ENCODE measurements around the gene SLC39A9. TPM values are rescaled to one million over a fixed set of nuclear protein-coding genes. Genes with fewer than 3 reads are reported as not detected.
A peak's percentile ranks its signal among the peaks of the same experiment; 100 is the strongest.
"Not testable (repeated sequence)": the region's sequence is repeated elsewhere in the genome, so short reads cannot be mapped to it uniquely, and the experiment has no call there.

The SLC39A9 gene
- total RNA-seq, 2 donors from 2014 or later, result 43.9 to 61.1 TPM

GRCh38 chr14:69464829-69465228 is 66.3 kb downstream of the SLC39A9 start:
- no peak for ATAC-seq (replicated peaks)
- Mint-ChIP-seq H3K36me3 (ENCODE audit: low read depth) (peaks cover 23% of the 10 kb centered on the region), H3K9me3 (no peaks in the 10 kb centered on the region), H3K27ac (no peak overlapping the region), H3K4me3 (no peak overlapping the region), H3K4me1 (no peaks in the 10 kb centered on the region), H3K27me3 (no peaks in the 10 kb centered on the region)

GRCh38 chr14:69468949-69469348 is 70.5 kb downstream of the SLC39A9 start:
- H3K27me3 Mint-ChIP-seq, result no peaks in the 10 kb centered on the region
- no peak for ATAC-seq (replicated peaks)
- no peaks in the 10 kb centered on the region for H3K4me1 Mint-ChIP-seq
- no peaks in the 10 kb centered on the region for H3K36me3 Mint-ChIP-seq (ENCODE audit: low read depth)
- H3K9me3 Mint-ChIP-seq, result no peaks in the 10 kb centered on the region
- H3K27ac Mint-ChIP-seq, result no peak overlapping the region
- no peak overlapping the region for H3K4me3 Mint-ChIP-seq

GRCh38 chr14:69471436-69471835 is 72.9 kb downstream of the SLC39A9 start:
- no peaks in the 10 kb centered on the region for H3K36me3 Mint-ChIP-seq (ENCODE audit: low read depth)
- H3K4me1 Mint-ChIP-seq, result no peaks in the 10 kb centered on the region
- no peaks in the 10 kb centered on the region for H3K9me3 Mint-ChIP-seq
- H3K27me3 Mint-ChIP-seq, result no peaks in the 10 kb centered on the region
- H3K4me3 Mint-ChIP-seq, result no peak overlapping the region
- no peak overlapping the region for H3K27ac Mint-ChIP-seq
- ATAC-seq (replicated peaks), result no peak

GRCh38 chr14:69471916-69472315 is 73.4 kb downstream of the SLC39A9 start:
- H3K4me3 Mint-ChIP-seq, result no peak overlapping the region
- H3K36me3 Mint-ChIP-seq (ENCODE audit: low read depth), result no peaks in the 10 kb centered on the region
- H3K27me3 Mint-ChIP-seq, result no peaks in the 10 kb centered on the region
- no peaks in the 10 kb centered on the region for H3K4me1 Mint-ChIP-seq
- no peak overlapping the region for H3K27ac Mint-ChIP-seq
- no peaks in the 10 kb centered on the region for H3K9me3 Mint-ChIP-seq
- ATAC-seq (replicated peaks), result peak; percentile 91

GRCh38 chr14:69473260-69473659 is 74.8 kb downstream of the SLC39A9 start:
- ATAC-seq (replicated peaks), result no peak
- H3K27ac Mint-ChIP-seq, result no peak overlapping the region
- H3K9me3 Mint-ChIP-seq, result no peaks in the 10 kb centered on the region
- H3K27me3 Mint-ChIP-seq, result no peaks in the 10 kb centered on the region
- no peaks in the 10 kb centered on the region for H3K4me1 Mint-ChIP-seq
- H3K36me3 Mint-ChIP-seq (ENCODE audit: low read depth), result no peaks in the 10 kb centered on the region
- no peak overlapping the region for H3K4me3 Mint-ChIP-seq

DNA sequence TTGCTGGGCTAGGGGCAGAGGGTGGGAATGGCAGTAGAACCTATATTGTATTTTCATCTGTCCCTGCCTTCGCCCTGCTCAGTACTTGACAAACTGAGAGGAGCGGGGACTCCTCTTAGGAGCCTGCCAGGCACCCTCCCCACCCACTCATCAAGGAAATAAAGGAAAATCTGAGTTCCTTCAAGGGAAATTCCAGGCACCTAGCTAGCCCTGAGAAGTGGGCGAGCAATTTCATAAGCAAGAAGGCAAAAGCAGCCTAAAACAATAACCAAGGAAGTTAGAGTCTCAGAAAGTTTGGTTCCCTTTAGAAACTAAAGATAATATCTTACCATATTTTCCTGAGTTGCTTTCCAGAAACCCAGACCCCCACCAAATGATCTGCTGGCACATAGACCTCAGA is 75.5 kb downstream of the SLC39A9 start:
- Mint-ChIP-seq H3K4me3 (no peak overlapping the region), H3K27me3 (no peaks in the 10 kb centered on the region), H3K27ac (no peak overlapping the region), H3K9me3 (no peaks in the 10 kb centered on the region), H3K36me3 (ENCODE audit: low read depth) (no peaks in the 10 kb centered on the region), H3K4me1 (no peaks in the 10 kb centered on the region)
- ATAC-seq (replicated peaks), result no peak

DNA sequence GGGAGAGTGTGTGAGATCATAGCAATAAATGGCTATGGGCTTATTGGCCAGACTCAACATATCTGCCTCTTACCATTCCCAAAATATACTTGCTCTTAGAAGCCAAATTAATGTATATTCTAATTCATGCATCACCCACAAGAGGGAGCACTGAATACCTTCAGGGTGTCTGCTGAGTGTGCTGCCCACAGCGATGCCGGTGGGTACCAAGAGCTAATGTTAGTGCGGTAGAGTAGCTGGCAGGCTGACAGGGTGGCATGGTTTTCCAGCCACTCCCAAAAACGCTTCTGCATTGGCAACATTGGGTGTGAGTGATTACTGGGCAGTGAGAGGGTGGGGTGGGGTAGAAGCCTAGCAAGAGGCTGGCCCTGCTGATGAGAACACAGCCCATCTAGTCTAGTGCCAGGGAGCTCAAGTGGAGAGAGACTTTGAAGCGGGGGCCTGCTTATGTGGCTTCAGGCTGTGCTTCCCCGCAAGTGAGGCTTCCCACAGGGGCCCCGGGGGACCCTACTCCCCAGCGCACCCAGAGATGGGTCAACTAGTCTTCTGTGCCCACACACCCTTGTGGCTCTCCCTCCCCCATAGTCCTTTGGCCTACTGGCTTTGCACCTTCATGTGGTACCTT is 76.8 kb downstream of the SLC39A9 start:
- Mint-ChIP-seq H3K27ac (no peak overlapping the region), H3K4me1 (no peaks in the 10 kb centered on the region), H3K27me3 (no peaks in the 10 kb centered on the region), H3K9me3 (no peaks in the 10 kb centered on the region), H3K4me3 (no peak overlapping the region), H3K36me3 (ENCODE audit: low read depth) (no peaks in the 10 kb centered on the region)
- ATAC-seq (replicated peaks), result peak; percentile 30

GRCh38 chr14:69476824-69477450 is 78.4 kb downstream of the SLC39A9 start:
- not testable (repeated sequence) for H3K27ac Mint-ChIP-seq; H3K4me1 Mint-ChIP-seq; H3K9me3 Mint-ChIP-seq; H3K27me3 Mint-ChIP-seq; H3K4me3 Mint-ChIP-seq; ATAC-seq (replicated peaks); H3K36me3 Mint-ChIP-seq (ENCODE audit: low read depth)

DNA sequence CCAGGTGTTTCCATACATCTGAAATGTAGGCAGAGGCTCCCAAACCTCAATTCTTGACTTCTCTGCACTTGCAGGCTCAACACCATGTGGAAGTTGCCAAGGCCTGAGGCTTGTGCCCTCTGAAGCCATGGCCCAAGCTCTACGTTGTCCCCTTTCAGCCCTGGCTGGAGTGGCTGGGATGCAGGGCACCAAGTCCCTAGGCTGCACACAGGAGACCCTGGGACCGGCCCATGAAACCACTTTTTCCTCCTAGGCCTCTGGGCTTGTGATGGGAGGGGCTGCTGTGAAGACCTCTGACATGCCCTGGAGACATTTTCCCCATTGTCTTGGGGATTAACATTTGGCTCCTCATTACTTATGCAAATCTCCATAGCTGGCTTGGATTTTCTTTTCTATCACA is 79.6 kb downstream of the SLC39A9 start:
- not testable (repeated sequence) for ATAC-seq (replicated peaks); H3K4me3 Mint-ChIP-seq

DNA sequence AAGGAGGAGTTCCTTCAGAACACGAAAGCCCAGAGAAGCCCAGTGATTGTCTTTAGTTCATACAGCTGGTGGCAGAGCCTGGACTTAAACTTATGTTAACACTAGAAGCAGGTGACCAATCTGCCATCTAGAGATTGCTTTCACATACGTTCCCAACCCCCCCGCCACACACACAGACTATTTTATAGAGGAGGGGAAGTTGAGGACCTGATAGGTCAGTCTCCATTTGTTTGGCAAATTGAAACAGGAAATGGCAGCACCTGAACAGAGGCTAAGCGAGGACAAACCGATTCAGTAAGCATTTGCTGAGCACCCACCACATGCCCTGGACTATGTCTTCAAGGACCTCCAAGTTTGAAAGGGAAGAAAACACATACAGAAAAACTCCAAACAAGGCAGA is 81.2 kb downstream of the SLC39A9 start:
- H3K36me3 Mint-ChIP-seq (ENCODE audit: low read depth), result no peaks in the 10 kb centered on the region
- H3K27ac Mint-ChIP-seq, result no peak overlapping the region
- H3K4me1 Mint-ChIP-seq, result no peaks in the 10 kb centered on the region
- H3K9me3 Mint-ChIP-seq, result no peaks in the 10 kb centered on the region
- H3K27me3 Mint-ChIP-seq, result peaks cover 7% of the 10 kb centered on the region
- no peak for ATAC-seq (replicated peaks)
- no peak overlapping the region for H3K4me3 Mint-ChIP-seq

More for the DNA sequence above, 79.6 kb downstream of the SLC39A9 start:
- not testable (repeated sequence) for H3K4me1 Mint-ChIP-seq; H3K27me3 Mint-ChIP-seq; H3K9me3 Mint-ChIP-seq; H3K27ac Mint-ChIP-seq; H3K36me3 Mint-ChIP-seq (ENCODE audit: low read depth)

DNA sequence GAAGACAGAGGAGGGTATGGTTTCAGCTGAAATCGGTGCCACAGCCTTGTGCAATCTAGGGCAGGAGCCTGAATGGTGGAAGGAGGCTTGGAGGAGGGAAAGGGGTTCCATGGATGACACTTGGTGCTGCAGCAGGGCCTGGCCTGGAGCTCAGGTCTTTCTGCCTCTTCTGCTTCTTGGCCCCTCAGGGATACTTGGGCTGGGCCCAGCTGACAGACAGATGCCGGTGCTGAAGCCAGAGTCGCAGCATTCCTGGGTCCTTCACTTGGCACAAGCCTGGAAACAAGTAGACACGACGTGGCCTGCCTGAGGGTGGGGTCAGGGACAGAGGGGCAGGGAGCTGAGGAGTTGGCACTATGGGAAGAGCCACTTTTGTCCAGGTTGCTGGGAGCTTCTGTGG is 81.6 kb downstream of the SLC39A9 start:
- Mint-ChIP-seq H3K36me3 (ENCODE audit: low read depth) (no peaks in the 10 kb centered on the region), H3K27me3 (peaks cover 7% of the 10 kb centered on the region), H3K9me3 (no peaks in the 10 kb centered on the region), H3K4me3 (no peak overlapping the region), H3K4me1 (no peaks in the 10 kb centered on the region), H3K27ac (no peak overlapping the region)
- ATAC-seq (replicated peaks), result no peak

DNA sequence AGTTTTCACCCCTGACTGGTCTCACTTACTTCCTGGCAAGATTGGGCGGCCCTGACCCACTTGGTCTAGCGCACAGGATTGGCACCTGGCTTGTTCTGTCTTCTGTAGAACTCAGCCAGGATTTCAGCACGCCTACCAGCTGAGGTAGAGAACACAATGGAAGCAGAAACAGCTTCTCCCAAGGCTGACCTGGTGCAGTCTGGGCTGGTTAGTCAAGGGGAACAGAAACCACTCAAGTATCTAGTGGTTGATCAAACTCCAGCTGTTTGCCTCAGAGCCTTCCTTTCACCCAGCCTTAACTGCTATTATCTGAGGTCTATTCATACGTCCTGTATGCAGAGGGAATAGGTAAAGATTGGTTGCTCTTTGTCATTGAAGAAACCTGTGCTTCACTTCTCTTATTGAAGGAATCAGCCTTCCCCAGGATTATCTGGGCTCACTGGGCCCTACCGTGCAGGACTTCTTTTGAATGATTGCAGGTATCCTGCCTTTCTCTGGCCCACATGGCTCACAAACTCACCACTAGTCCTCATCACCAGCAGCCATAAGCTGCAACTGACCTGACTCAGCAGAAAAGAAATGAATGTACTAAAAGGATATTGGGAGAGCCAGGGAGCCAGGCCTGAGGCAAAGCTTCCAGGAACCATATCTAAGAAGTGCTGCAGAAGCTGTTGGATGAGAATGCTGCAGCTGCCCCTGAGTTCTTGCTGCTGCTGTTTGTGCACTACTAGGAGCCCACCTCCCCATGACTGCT is 83.5 kb downstream of the SLC39A9 start:
- Mint-ChIP-seq H3K36me3 (ENCODE audit: low read depth) (no peaks in the 10 kb centered on the region), H3K27ac (no peak overlapping the region), H3K4me3 (no peak overlapping the region), H3K27me3 (peaks cover 19% of the 10 kb centered on the region), H3K4me1 (no peaks in the 10 kb centered on the region), H3K9me3 (no peaks in the 10 kb centered on the region)
- no peak for ATAC-seq (replicated peaks)

DNA sequence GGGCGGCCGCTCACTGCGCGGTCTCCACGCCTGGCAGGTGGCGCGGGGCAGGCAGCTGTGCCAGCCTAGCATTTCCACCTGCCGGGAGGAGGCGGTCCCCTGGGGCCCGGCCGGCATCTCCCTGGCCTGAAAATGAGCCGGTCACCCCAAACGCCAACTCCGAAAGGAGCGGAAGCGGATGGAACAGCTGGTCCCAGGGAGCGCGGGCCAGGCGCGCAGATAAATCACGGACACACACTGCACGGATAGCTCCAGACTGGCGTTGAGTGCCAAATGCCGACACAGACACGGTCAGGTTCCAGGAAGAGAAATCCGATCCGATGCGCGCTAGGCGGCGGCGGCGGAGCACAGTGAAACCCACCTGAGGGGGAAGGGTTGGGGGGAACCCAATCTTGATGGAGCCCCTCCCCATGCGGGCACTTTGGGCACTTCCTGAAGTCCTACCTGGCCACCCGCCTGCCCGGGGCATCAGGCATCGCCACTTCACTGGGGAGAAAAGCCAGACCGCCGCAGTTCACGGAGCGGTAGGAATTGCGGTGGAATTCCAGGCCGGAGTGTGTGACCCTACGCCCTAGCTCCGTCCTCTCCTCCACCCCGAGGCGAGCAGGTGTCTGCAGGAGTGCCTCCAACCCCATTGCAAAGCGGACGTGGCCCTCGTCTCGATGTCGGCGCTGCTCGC is 85.4 kb downstream of the SLC39A9 start:
- peaks cover 19% of the 10 kb centered on the region for H3K27me3 Mint-ChIP-seq
- no peak overlapping the region for H3K27ac Mint-ChIP-seq
- no peaks in the 10 kb centered on the region for H3K4me1 Mint-ChIP-seq
- ATAC-seq (replicated peaks), result no peak
- no peaks in the 10 kb centered on the region for H3K36me3 Mint-ChIP-seq (ENCODE audit: low read depth)
- no peak overlapping the region for H3K4me3 Mint-ChIP-seq
- no peaks in the 10 kb centered on the region for H3K9me3 Mint-ChIP-seq

- no peaks in the 10 kb centered on the region for H3K4me1 Mint-ChIP-seq
- H3K27ac Mint-ChIP-seq, result no peak within 1 kb of the TSS
- H3K27me3 Mint-ChIP-seq, result peaks cover 19% of the 10 kb centered on the region
- no peaks in the 10 kb centered on the region for H3K9me3 Mint-ChIP-seq
- no peak within 1 kb of the TSS for H3K4me3 Mint-ChIP-seq
- no peaks in the 10 kb centered on the region for H3K36me3 Mint-ChIP-seq (ENCODE audit: low read depth)
- no peak for ATAC-seq (replicated peaks)
These were observed 86.2 kb downstream of the SLC39A9 start, which contains the start of gene PLEKHD1 for GRCh38 chr14:69484444-69485314. Gene PLEKHD1, plus strand, starts transcription at chr14:69484728. Its CDS starts 238 bp downstream, at chr14:69484966.

All from activated T-helper 17 cell treated with anti-CD3 and anti-CD28 coated beads, Interleukin-2, amount 50 U/mL, for 72 hours (primary cell).